ENCODE data around the gene CEP131.

The CEP131 gene

DNA sequence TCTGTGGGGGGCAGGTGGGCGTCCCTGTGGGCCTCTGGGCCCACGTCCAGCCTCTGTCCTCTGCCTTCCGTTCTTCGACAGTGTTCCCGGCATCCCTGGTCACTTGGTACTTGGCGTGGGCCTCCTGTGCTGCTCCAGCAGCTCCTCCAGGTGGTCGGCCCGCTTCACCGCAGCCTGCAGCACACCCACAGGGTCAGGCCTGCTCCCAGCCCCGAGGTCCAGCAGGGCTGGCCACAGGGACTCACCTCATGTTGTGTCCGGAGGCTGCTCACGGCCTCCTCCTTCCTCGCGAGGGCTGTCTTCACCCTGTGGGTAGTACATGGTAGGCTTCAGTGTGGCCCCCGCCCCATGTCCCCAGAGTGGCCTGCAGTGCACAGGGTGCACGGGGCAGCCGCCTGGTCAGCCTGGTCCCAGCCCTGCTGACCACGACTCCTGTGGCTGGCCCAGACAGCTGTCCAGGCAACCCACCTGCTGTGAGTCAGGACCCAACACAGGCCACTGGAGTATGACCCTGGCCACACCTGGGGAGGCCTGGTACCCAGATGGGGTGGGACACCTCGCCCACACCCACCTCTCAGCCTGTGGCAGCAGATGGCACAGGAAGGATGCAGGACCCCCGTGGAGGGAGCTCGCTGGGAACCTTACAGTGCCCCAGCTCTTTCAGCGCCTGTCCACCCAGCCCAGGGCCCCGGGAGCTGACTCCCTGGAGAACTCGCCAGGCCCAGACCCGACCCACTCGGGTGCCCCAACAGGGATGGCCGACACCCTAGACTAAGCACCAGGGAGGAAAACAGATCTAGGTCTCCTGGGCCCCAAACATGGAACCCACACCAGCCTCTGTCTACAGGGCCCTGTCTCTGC, 32.9 kb downstream of the CEP131 start:
- no peak overlapping the region for H3K27ac ChIP-seq
- no peak overlapping the region for H3K4me2 ChIP-seq (ENCODE audit: low read length)
- H3K9ac ChIP-seq: no peak overlapping the region
- no peaks in the 10 kb centered on the region for H3K27me3 ChIP-seq (ENCODE audit: control insufficient read depth, insufficient read depth, low read length)
- no peaks in the 10 kb centered on the region for H3K36me3 ChIP-seq (ENCODE audit: control insufficient read depth, insufficient read depth, low read length)
- TF ChIP-seq CTCF (IDR thresholded peaks at IDR 0.05): peak; percentile 25
- no peaks in the 10 kb centered on the region for H3K9me3 ChIP-seq (ENCODE audit: control insufficient read depth, low read length)
- H2AFZ ChIP-seq: no peak overlapping the region
- H3K4me3 ChIP-seq (ENCODE audit: low read depth, low read length): no peak overlapping the region
- H3K4me1 ChIP-seq: no peaks in the 10 kb centered on the region
- no peaks in the 10 kb centered on the region for H3K79me2 ChIP-seq

- no peaks in the 10 kb centered on the region for H3K36me3 ChIP-seq (ENCODE audit: control insufficient read depth, insufficient read depth, low read length)
- TF ChIP-seq CTCF (IDR thresholded peaks at IDR 0.05): no peak
- no peak overlapping the region for H3K4me2 ChIP-seq (ENCODE audit: low read length)
- no peaks in the 10 kb centered on the region for H3K79me2 ChIP-seq
- H3K27ac ChIP-seq: no peak overlapping the region
- H2AFZ ChIP-seq: no peak overlapping the region
- H3K4me1 ChIP-seq: no peaks in the 10 kb centered on the region
- H3K4me3 ChIP-seq (ENCODE audit: low read depth, low read length): no peak overlapping the region
- no peaks in the 10 kb centered on the region for H3K27me3 ChIP-seq (ENCODE audit: control insufficient read depth, insufficient read depth, low read length)
- H3K9me3 ChIP-seq (ENCODE audit: control insufficient read depth, low read length): no peaks in the 10 kb centered on the region
- H3K9ac ChIP-seq: no peak overlapping the region
Observed at GRCh38 chr17:81189016-81189415, 33.7 kb downstream of the CEP131 start.

DNA sequence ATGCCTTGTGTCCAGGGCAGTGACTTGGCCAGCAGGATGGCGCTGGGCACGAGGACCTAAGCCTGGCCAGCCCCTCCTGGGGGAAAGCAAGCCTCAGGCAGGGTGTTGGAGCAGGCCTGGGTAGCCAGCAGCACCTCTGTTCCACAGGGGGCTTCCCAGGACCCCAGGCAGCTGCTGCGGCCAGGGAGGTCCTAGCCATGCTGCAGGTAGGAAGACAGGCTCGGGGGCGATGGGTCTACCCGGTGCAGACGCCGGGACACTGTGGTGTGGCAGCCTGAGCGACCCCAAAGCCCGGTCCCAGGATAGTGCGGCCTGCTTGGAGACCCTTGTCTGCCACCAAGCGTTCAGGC, 34.3 kb downstream of the CEP131 start:
- TF ChIP-seq CTCF (IDR thresholded peaks at IDR 0.05): no peak
- Histone ChIP-seq H3K27ac (no peak overlapping the region), H3K9ac (no peak overlapping the region), H3K36me3 (ENCODE audit: control insufficient read depth, insufficient read depth, low read length) (no peaks in the 10 kb centered on the region), H3K4me3 (ENCODE audit: low read depth, low read length) (no peak overlapping the region), H3K4me2 (ENCODE audit: low read length) (no peak overlapping the region), H3K4me1 (no peaks in the 10 kb centered on the region), H3K27me3 (ENCODE audit: control insufficient read depth, insufficient read depth, low read length) (no peaks in the 10 kb centered on the region), H3K9me3 (ENCODE audit: control insufficient read depth, low read length) (no peaks in the 10 kb centered on the region), H2AFZ (no peak overlapping the region), H3K79me2 (no peaks in the 10 kb centered on the region)

DNA sequence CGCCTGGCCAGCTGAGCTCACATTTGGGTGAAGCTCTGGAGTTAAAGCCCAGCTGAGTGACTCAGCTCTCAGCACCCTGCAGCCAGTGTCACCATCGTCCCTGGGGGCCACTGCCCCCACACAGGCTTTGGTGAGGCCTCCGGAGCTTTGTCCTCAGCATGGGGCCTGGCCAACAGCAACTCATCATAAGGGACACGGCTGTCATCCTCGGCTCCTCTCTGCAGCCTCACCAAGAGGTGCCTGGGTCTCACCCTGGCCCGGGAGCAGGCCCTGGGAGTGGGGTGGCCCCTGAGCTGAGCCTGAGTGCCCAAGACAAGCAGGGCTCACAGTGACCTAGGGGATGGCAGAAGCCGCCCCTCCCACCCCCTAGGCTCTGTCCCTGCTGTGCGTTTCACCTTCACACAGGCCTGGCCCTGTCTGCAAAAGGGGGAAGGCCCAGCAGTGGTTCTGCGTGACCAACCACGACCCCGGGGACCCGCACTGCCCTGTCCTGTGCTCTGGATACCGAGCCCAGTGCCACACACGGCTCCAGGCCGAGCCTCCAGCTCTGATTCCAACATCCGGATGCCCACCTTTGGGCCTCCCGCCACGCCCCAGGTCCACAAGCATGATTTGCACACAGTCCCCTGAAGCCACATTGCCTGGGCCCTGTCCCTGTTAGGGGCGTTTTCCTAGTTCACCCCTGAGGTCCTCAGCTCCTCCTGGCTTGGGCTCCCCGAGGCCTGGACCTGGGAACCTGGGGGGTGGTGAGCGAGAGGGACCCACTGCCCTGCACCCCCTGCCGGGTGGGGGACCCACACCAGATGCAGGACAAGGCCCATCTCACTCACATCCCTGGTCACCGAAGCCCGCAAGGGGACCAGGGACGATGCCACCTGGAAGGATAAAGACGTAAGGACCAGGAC, 34.9 kb downstream of the CEP131 start:
- H3K27me3 ChIP-seq (ENCODE audit: control insufficient read depth, insufficient read depth, low read length): no peaks in the 10 kb centered on the region
- H3K4me1 ChIP-seq: no peaks in the 10 kb centered on the region
- no peak for TF ChIP-seq CTCF (IDR thresholded peaks at IDR 0.05)
- H3K9ac ChIP-seq: no peak overlapping the region
- no peaks in the 10 kb centered on the region for H3K79me2 ChIP-seq
- no peak overlapping the region for H3K4me3 ChIP-seq (ENCODE audit: low read depth, low read length)
- H3K9me3 ChIP-seq (ENCODE audit: control insufficient read depth, low read length): no peaks in the 10 kb centered on the region
- H3K36me3 ChIP-seq (ENCODE audit: control insufficient read depth, insufficient read depth, low read length): no peaks in the 10 kb centered on the region
- H2AFZ ChIP-seq: no peak overlapping the region
- no peak overlapping the region for H3K27ac ChIP-seq
- no peak overlapping the region for H3K4me2 ChIP-seq (ENCODE audit: low read length)

All from parathyroid adenoma (tissue), 2 donors.